Measurements from ENCODE around the gene GNG13.
A peak's percentile ranks its signal among the peaks of the same experiment; 100 is the strongest.

The GNG13 gene

GRCh38 chr16:784431-784830 lies 16.1 kb downstream of the GNG13 start:
- Histone ChIP-seq H4K20me1 (peaks cover 6 to 89% (median 55%) of the 10 kb centered on the region in 11 experiments; a peak in 21 of 22 replicates), H3K9ac (peak overlapping the region in 1 of 11 experiments; percentile 28; a peak in 1 of 22 replicates)
- TF ChIP-seq Cebpa-rat (IDR thresholded peaks at IDR 0.05), result no peak

GRCh38 chr16:783404-784161 lies 17.0 kb downstream of the GNG13 start:
- peak overlapping the region in 9 of 11 experiments; percentile 29 to 77 (median 63); a peak in 16 of 22 replicates for H3K4me2 ChIP-seq
- TF ChIP-seq Cebpa-rat (IDR thresholded peaks at IDR 0.05), result no peak
- peak overlapping the region in 3 of 11 experiments; percentile 10 to 54 (median 38); a peak in 4 of 22 replicates for H3K9ac ChIP-seq
- H3K4me1 ChIP-seq, result peaks cover 23 to 58% (median 50%) of the 10 kb centered on the region in 10 experiments
- H4K20me1 ChIP-seq, result peaks cover 6 to 80% (median 51%) of the 10 kb centered on the region in 11 experiments; a peak in 21 of 22 replicates
- no peaks in the 10 kb centered on the region for H3K9me3 ChIP-seq (replicated peaks in 1 of 11)
- H3K4me3 ChIP-seq, result no peak overlapping the region
- H3K36me3 ChIP-seq, result peaks cover 8 to 31% (median 22%) of the 10 kb centered on the region in 11 experiments; a peak in 19 of 22 replicates
- H3K27me3 ChIP-seq, result peaks cover 0 to 16% (median 0%) of the 10 kb centered on the region in 11 experiments; a peak in 2 of 22 replicates
- H3K27ac ChIP-seq, result no peak overlapping the region

More at GRCh38 chr16:784431-784830, 16.1 kb downstream of the GNG13 start:
- Histone ChIP-seq H3K36me3 (peaks cover 8 to 31% (median 22%) of the 10 kb centered on the region in 11 experiments; a peak in 19 of 22 replicates), H3K27ac (no peak overlapping the region), H3K4me2 (peak overlapping the region in 1 of 11 experiments; percentile 77; a peak in 1 of 22 replicates), H3K4me3 (no peak overlapping the region), H3K27me3 (peaks cover 0 to 11% (median 0%) of the 10 kb centered on the region in 11 experiments; a peak in 2 of 22 replicates), H3K4me1 (peaks cover 30 to 62% (median 52%) of the 10 kb centered on the region in 10 experiments), H3K9me3 (replicated peaks in 1 of 11) (no peaks in the 10 kb centered on the region)

- Histone ChIP-seq H3K9me3 (replicated peaks in 1 of 11) (no peaks in the 10 kb centered on the region), H3K36me3 (peaks cover 8 to 31% (median 22%) of the 10 kb centered on the region in 11 experiments; a peak in 19 of 22 replicates), H3K27ac (no peak overlapping the region), H4K20me1 (peaks cover 6 to 79% (median 50%) of the 10 kb centered on the region in 11 experiments; a peak in 21 of 22 replicates), H3K4me3 (no peak overlapping the region), H3K4me2 (peak overlapping the region in 9 of 11 experiments; percentile 29 to 77 (median 63); a peak in 17 of 22 replicates), H3K9ac (peak overlapping the region in 4 of 11 experiments; percentile 10 to 54 (median 24); a peak in 5 of 22 replicates), H3K27me3 (peaks cover 0 to 22% (median 0%) of the 10 kb centered on the region in 11 experiments; a peak in 4 of 22 replicates), H3K4me1 (peaks cover 30 to 65% (median 57%) of the 10 kb centered on the region in 10 experiments)
- TF ChIP-seq Cebpa-rat (IDR thresholded peaks at IDR 0.05), result no peak
Observed at GRCh38 chr16:782766-783403, 17.6 kb downstream of the GNG13 start.

- H3K4me2 ChIP-seq, result peak overlapping the region in 7 of 11 experiments; percentile 61 to 77 (median 65); a peak in 12 of 22 replicates
- H3K4me1 ChIP-seq, result peaks cover 32 to 68% (median 58%) of the 10 kb centered on the region in 10 experiments
- H3K9me3 ChIP-seq (replicated peaks in 1 of 11), result no peaks in the 10 kb centered on the region
- no peak overlapping the region for H3K4me3 ChIP-seq
- H4K20me1 ChIP-seq, result peaks cover 6 to 73% (median 44%) of the 10 kb centered on the region in 11 experiments; a peak in 21 of 22 replicates
- peak overlapping the region in 1 of 11 experiments; percentile 54; a peak in 1 of 22 replicates for H3K9ac ChIP-seq
- H3K27me3 ChIP-seq, result peaks cover 0 to 23% (median 0%) of the 10 kb centered on the region in 11 experiments; a peak in 4 of 22 replicates
- no peak for TF ChIP-seq Cebpa-rat (IDR thresholded peaks at IDR 0.05)
- H3K36me3 ChIP-seq, result peaks cover 8 to 30% (median 21%) of the 10 kb centered on the region in 11 experiments; a peak in 19 of 22 replicates
- no peak overlapping the region for H3K27ac ChIP-seq
Observed at GRCh38 chr16:782258-782657, 18.3 kb downstream of the GNG13 start.

GRCh38 chr16:781346-782010 lies 19.1 kb downstream of the GNG13 start:
- no peak overlapping the region; a peak in 1 of 22 replicates for H3K9ac ChIP-seq
- H3K36me3 ChIP-seq, result peaks cover 7 to 22% (median 13%) of the 10 kb centered on the region in 11 experiments; a peak in 19 of 22 replicates
- peaks cover 26 to 68% (median 60%) of the 10 kb centered on the region in 10 experiments for H3K4me1 ChIP-seq
- H4K20me1 ChIP-seq, result peaks cover 6 to 65% (median 36%) of the 10 kb centered on the region in 11 experiments; a peak in 21 of 22 replicates
- H3K27ac ChIP-seq, result no peak overlapping the region
- no peak for TF ChIP-seq Cebpa-rat (IDR thresholded peaks at IDR 0.05)
- H3K4me3 ChIP-seq, result no peak overlapping the region
- peaks cover 0 to 23% (median 0%) of the 10 kb centered on the region in 11 experiments; a peak in 4 of 22 replicates for H3K27me3 ChIP-seq
- H3K9me3 ChIP-seq (replicated peaks in 1 of 11), result no peaks in the 10 kb centered on the region
- H3K4me2 ChIP-seq, result 0 out of 22 replicates have a peak overlapping the region, but pooled peaks of 1 of the 11 experiments have one; percentile 22

- TF ChIP-seq Cebpa-rat (IDR thresholded peaks at IDR 0.05), result no peak
- H3K27me3 ChIP-seq, result peaks cover 0 to 23% (median 0%) of the 10 kb centered on the region in 11 experiments; a peak in 4 of 22 replicates
Observed at GRCh38 chr16:780296-780695, 20.2 kb downstream of the GNG13 start.

GRCh38 chr16:779561-779960 lies 21.0 kb downstream of the GNG13 start:
- TF ChIP-seq Cebpa-rat (IDR thresholded peaks at IDR 0.05), result no peak

More at GRCh38 chr16:780296-780695, 20.2 kb downstream of the GNG13 start:
- no peak overlapping the region for H3K4me2 ChIP-seq
- H3K36me3 ChIP-seq, result peaks cover 0 to 11% (median 5%) of the 10 kb centered on the region in 11 experiments; a peak in 7 of 22 replicates
- H3K4me3 ChIP-seq, result no peak overlapping the region
- no peaks in the 10 kb centered on the region for H3K9me3 ChIP-seq (replicated peaks in 1 of 11)
- peaks cover 19 to 69% (median 53%) of the 10 kb centered on the region in 10 experiments for H3K4me1 ChIP-seq
- no peak overlapping the region for H3K9ac ChIP-seq
- no peak overlapping the region for H3K27ac ChIP-seq
- H4K20me1 ChIP-seq, result peaks cover 4 to 53% (median 24%) of the 10 kb centered on the region in 11 experiments; a peak in 20 of 22 replicates

More at GRCh38 chr16:779561-779960, 21.0 kb downstream of the GNG13 start:
- Histone ChIP-seq H3K4me2 (0 out of 22 replicates have a peak overlapping the region, but pooled peaks of 1 of the 11 experiments have one; percentile 6), H3K27me3 (peaks cover 0 to 23% (median 0%) of the 10 kb centered on the region in 11 experiments; a peak in 4 of 22 replicates), H3K27ac (no peak overlapping the region), H3K9me3 (replicated peaks in 1 of 11) (no peaks in the 10 kb centered on the region), H3K9ac (no peak overlapping the region), H3K4me1 (peaks cover 19 to 63% (median 50%) of the 10 kb centered on the region in 10 experiments), H3K4me3 (no peak overlapping the region), H3K36me3 (peaks cover 0 to 4% (median 0%) of the 10 kb centered on the region in 11 experiments; a peak in 3 of 22 replicates), H4K20me1 (peaks cover 0 to 46% (median 17%) of the 10 kb centered on the region in 11 experiments; a peak in 17 of 22 replicates)

Measured in BLaER1 treated with 17β-estradiol and CSF1 and Interleukin-3, amounts not matched to agents 10 nM and 100 nM (cell line).